ENCODE results near the gene HEMGN.

The HEMGN gene

GRCh38 chr9:97905228-97905627, 32.7 kb downstream of the HEMGN start:
- TF ChIP-seq CTCF (IDR thresholded peaks at IDR 0.05; ENCODE audit: insufficient read depth, low read length): no peak
- TF ChIP-seq SPI1 (IDR thresholded peaks at IDR 0.05; ENCODE audit: borderline replicate concordance, low read depth): no peak
- no peak for TF ChIP-seq GABPA (IDR thresholded peaks at IDR 0.05; ENCODE audit: low read depth)
- TF ChIP-seq POLR2AphosphoS5 (IDR thresholded peaks at IDR 0.05; ENCODE audit: low read depth): no peak
- no peak for TF ChIP-seq REST (IDR thresholded peaks at IDR 0.05; ENCODE audit: insufficient replicate concordance, low read depth)
- H3K27ac ChIP-seq (replicated peaks): peak overlapping the region; percentile 90

GRCh38 chr9:97904725-97905124, 33.2 kb downstream of the HEMGN start:
- H3K27me3 ChIP-seq (ENCODE audit: insufficient read depth, poor library complexity, severe bottlenecking): no peaks in the 10 kb centered on the region
- DNase-seq (ENCODE audit: low read depth in 1 of 2, low spot score in 1 of 2): no peak
- peak overlapping the region; percentile 90 for H3K27ac ChIP-seq (replicated peaks)
- TF ChIP-seq CTCF (IDR thresholded peaks at IDR 0.05; ENCODE audit: insufficient read depth, low read length): no peak
- TF ChIP-seq REST (IDR thresholded peaks at IDR 0.05; ENCODE audit: insufficient replicate concordance, low read depth): no peak
- TF ChIP-seq GABPA (IDR thresholded peaks at IDR 0.05; ENCODE audit: low read depth): no peak
- no peak for TF ChIP-seq SPI1 (IDR thresholded peaks at IDR 0.05; ENCODE audit: borderline replicate concordance, low read depth)
- no peak for TF ChIP-seq POLR2AphosphoS5 (IDR thresholded peaks at IDR 0.05; ENCODE audit: low read depth)
- no peak overlapping the region for H3K4me3 ChIP-seq (replicated peaks; ENCODE audit: insufficient read depth, low read length)

More at GRCh38 chr9:97905228-97905627, 32.7 kb downstream of the HEMGN start:
- Histone ChIP-seq H3K27me3 (ENCODE audit: insufficient read depth, poor library complexity, severe bottlenecking) (no peaks in the 10 kb centered on the region), H3K4me3 (replicated peaks; ENCODE audit: insufficient read depth, low read length) (no peak overlapping the region)
- DNase-seq (ENCODE audit: low read depth in 1 of 2, low spot score in 1 of 2): peak in 1 of 2 experiments; percentile 65

- DNase-seq (ENCODE audit: low read depth in 1 of 2, low spot score in 1 of 2): no peak
- Histone ChIP-seq H3K27me3 (ENCODE audit: insufficient read depth, poor library complexity, severe bottlenecking) (no peaks in the 10 kb centered on the region), H3K4me3 (replicated peaks; ENCODE audit: insufficient read depth, low read length) (no peak overlapping the region), H3K27ac (replicated peaks) (peak overlapping the region; percentile 50)
- no peak for TF ChIP-seq GABPA (IDR thresholded peaks at IDR 0.05; ENCODE audit: low read depth)
- TF ChIP-seq POLR2AphosphoS5 (IDR thresholded peaks at IDR 0.05; ENCODE audit: low read depth): no peak
- TF ChIP-seq CTCF (IDR thresholded peaks at IDR 0.05; ENCODE audit: insufficient read depth, low read length): no peak
- TF ChIP-seq REST (IDR thresholded peaks at IDR 0.05; ENCODE audit: insufficient replicate concordance, low read depth): no peak
- TF ChIP-seq SPI1 (IDR thresholded peaks at IDR 0.05; ENCODE audit: borderline replicate concordance, low read depth): no peak
These were observed 34.8 kb downstream of the HEMGN start for GRCh38 chr9:97903177-97903576.
